ENCODE measurements around the gene GRIN3B. TPM values are rescaled to one million over a fixed set of nuclear protein-coding genes. Genes with fewer than 3 reads are reported as not detected.
"Not testable (repeated sequence)": the region's sequence is repeated elsewhere in the genome, so short reads cannot be mapped to it uniquely, and the experiment has no call there.

Gene GRIN3B
- total and polyA plus RNA-seq, 2 donors, result under 0.01 to 0.09 TPM

DNA sequence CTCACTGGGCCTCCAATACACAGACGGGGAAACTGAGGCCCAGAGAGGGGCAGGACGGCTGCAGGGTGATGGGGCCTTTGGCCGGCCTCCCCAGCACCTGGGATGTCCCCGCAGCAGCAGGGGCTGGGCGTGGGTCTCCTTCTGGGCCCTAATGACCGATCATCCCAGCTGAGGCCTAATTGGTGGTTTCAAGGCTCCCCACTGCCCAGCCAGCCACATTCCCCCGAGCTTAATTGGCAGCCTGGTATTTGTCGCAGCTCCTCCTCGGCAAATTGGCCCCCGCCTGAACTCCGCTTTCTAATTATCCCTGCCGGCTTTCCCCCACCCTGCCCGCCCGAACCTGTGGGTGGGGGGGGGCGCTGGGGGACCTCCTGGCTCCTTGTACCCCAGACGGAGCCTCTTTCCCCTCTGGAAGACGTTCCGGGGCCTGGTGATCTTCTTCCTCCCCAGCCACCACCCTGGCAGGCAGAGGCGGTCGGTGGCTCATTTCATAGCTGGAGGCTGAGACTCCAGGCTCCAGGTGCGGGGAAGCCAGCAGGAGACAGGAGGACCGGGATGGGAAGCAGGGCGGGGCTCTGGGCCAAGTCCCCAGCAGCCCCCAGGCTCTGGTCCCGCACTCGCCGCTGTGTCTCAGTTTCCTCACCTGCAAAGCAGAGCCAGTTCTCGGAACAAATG, 43.3 kb upstream of the GRIN3B start:
- no peaks in the 10 kb centered on the region for H3K9me3 ChIP-seq (ENCODE audit: control insufficient read depth in 2 of 2, insufficient read depth in 1 of 2, low read length in 1 of 2)
- H3K4me3 ChIP-seq (ENCODE audit: low read length in 2 of 2), result no peak overlapping the region
- WGBS, result 91% methylated on average over 27 of the region's 27 CpGs
- H3K4me1 ChIP-seq (ENCODE audit: control insufficient read depth in 2 of 2, insufficient read depth in 2 of 2, low read length in 2 of 2), result peaks cover 5 to 22% of the 10 kb centered on the region in 2 donors
- H3K27me3 ChIP-seq (ENCODE audit: control insufficient read depth in 2 of 2, insufficient read depth in 1 of 2, low read length in 1 of 2), result no peaks in the 10 kb centered on the region
- no peak for DNase-seq (ENCODE audit: low read depth in 6 of 9, low spot score in 9 of 9)
- H3K36me3 ChIP-seq (ENCODE audit: control insufficient read depth in 2 of 2, insufficient read depth in 2 of 2, low read length in 1 of 2), result peaks cover 10 to 13% of the 10 kb centered on the region in 2 donors
- no peak overlapping the region for H3K27ac ChIP-seq (ENCODE audit: low read depth in 1 of 2, low read length in 1 of 2)

DNA sequence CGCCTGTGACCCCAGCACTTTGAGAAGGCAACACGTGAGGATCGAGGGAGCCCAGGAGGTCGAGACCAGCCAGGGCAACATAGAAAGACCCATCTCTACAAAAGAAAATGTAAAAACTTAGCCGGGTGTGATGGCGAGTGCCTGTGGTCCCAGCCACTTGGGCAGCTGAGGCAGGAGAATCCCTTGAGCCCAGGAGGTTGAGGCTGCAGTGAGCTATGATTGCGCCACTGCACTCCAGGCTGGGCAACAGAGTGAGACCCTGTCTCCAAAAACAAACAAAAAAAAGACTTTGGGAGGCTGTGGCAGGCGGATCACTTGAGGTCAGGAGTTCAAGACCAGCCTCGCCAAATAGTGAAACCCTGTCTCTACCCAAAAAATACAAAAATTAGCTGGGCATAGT, 42.6 kb upstream of the GRIN3B start:
- not testable (repeated sequence) for H3K27ac ChIP-seq (ENCODE audit: low read depth in 1 of 2, low read length in 1 of 2); H3K4me3 ChIP-seq (ENCODE audit: low read length in 2 of 2); H3K27me3 ChIP-seq (ENCODE audit: control insufficient read depth in 2 of 2, insufficient read depth in 1 of 2, low read length in 1 of 2); H3K9me3 ChIP-seq (ENCODE audit: control insufficient read depth in 2 of 2, insufficient read depth in 1 of 2, low read length in 1 of 2); DNase-seq (ENCODE audit: low read depth in 6 of 9, low spot score in 9 of 9)
- Histone ChIP-seq H3K36me3 (ENCODE audit: control insufficient read depth in 2 of 2, insufficient read depth in 2 of 2, low read length in 1 of 2) (peaks cover 10 to 13% of the 10 kb centered on the region in 2 donors), H3K4me1 (ENCODE audit: control insufficient read depth in 2 of 2, insufficient read depth in 2 of 2, low read length in 2 of 2) (peaks cover 5 to 21% of the 10 kb centered on the region in 2 donors)
- 99% methylated on average over 9 of the region's 9 CpGs for WGBS

DNA sequence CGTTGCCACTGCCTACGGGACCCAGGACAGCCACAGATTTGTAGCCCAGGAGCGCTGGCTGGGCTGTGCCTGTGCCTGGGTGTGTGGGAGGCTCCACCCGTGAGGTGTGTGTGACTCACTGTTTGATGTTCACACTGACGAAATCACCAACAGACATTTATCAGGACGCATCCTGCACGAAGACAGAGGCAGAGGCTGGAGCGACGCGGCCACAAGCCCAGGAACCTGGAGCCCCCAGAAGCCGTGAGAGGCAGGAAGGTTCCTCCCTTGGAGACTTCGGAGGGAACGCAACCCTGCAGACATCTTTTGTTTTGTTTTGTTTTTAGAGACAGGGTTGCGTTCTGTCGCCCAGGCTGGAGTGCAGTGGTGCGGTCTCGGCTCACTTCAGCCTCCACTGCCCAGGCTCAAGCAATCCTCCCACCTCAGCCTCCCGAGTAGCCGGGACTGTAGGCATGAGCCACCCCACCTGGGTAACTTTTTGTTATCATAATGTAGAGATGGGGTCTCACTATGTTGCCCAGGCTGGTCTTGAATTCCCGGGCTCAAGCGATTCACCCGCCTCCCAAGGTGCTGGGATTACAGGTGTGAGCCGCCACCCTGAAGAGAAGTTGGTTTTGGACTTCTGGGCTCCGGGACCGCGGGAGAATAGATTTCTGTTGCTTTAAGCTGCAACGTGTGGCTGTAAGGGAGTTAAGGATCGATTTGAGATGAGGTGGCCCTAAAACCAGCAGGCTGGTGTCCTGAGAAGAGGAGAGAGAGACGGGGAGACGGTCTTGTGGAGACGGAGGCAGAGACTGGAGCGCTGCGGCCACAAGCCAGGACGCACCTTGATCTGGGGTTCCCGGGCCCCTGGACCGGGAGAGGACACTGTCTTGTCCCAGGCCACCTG, 41.0 kb upstream of the GRIN3B start:
- no peak overlapping the region for H3K27ac ChIP-seq (ENCODE audit: low read depth in 1 of 2, low read length in 1 of 2)
- H3K36me3 ChIP-seq (ENCODE audit: control insufficient read depth in 2 of 2, insufficient read depth in 2 of 2, low read length in 1 of 2), result peaks cover 13 to 15% of the 10 kb centered on the region in 2 donors
- no peak overlapping the region for H3K4me3 ChIP-seq (ENCODE audit: low read length in 2 of 2)
- peaks cover 0 to 6% of the 10 kb centered on the region in 2 donors for H3K4me1 ChIP-seq (ENCODE audit: control insufficient read depth in 2 of 2, insufficient read depth in 2 of 2, low read length in 2 of 2)
- WGBS, result 95% methylated on average over 36 of the region's 36 CpGs
- no peak for DNase-seq (ENCODE audit: low read depth in 6 of 9, low spot score in 9 of 9)
- H3K9me3 ChIP-seq (ENCODE audit: control insufficient read depth in 2 of 2, insufficient read depth in 1 of 2, low read length in 1 of 2), result no peaks in the 10 kb centered on the region
- no peaks in the 10 kb centered on the region for H3K27me3 ChIP-seq (ENCODE audit: control insufficient read depth in 2 of 2, insufficient read depth in 1 of 2, low read length in 1 of 2)

- DNase-seq (ENCODE audit: low read depth in 6 of 9, low spot score in 9 of 9), result no peak
- WGBS, result 80% methylated on average over 12 of the region's 12 CpGs
Measured at GRCh38 chr19:960020-960419, 40.2 kb upstream of the GRIN3B start.

DNA sequence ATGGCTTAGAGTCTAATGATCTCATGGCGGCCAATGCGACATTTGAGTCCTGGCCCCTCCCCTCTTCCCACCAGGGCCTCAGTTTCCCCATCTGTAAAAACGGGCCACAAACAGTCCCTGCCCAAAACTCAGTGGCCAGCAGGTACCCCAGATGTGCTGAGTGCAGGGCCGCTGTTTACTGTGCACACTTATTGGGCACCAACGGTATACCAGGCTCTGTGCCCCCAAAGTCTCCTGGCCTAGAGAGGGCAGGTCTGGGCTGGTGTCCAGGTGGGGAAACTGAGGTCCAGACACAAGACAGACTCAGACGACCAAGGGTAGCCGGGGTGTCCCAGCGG, 39.6 kb upstream of the GRIN3B start:
- H3K4me3 ChIP-seq (ENCODE audit: low read length in 2 of 2), result no peak overlapping the region
- peaks cover 0 to 7% of the 10 kb centered on the region in 2 donors for H3K9me3 ChIP-seq (ENCODE audit: control insufficient read depth in 2 of 2, insufficient read depth in 1 of 2, low read length in 1 of 2)
- H3K4me1 ChIP-seq (ENCODE audit: control insufficient read depth in 2 of 2, insufficient read depth in 2 of 2, low read length in 2 of 2), result peaks cover 0 to 6% of the 10 kb centered on the region in 2 donors
- peaks cover 26 to 28% of the 10 kb centered on the region in 2 donors for H3K36me3 ChIP-seq (ENCODE audit: control insufficient read depth in 2 of 2, insufficient read depth in 2 of 2, low read length in 1 of 2)
- H3K27ac ChIP-seq (ENCODE audit: low read depth in 1 of 2, low read length in 1 of 2), result no peak overlapping the region
- H3K27me3 ChIP-seq (ENCODE audit: control insufficient read depth in 2 of 2, insufficient read depth in 1 of 2, low read length in 1 of 2), result no peaks in the 10 kb centered on the region
- no peak for DNase-seq (ENCODE audit: low read depth in 6 of 9, low spot score in 9 of 9)
- 89% methylated on average over 8 of the region's 8 CpGs for WGBS

More at GRCh38 chr19:960020-960419, 40.2 kb upstream of the GRIN3B start:
- no peak overlapping the region for H3K4me3 ChIP-seq (ENCODE audit: low read length in 2 of 2)
- peaks cover 0 to 6% of the 10 kb centered on the region in 2 donors for H3K4me1 ChIP-seq (ENCODE audit: control insufficient read depth in 2 of 2, insufficient read depth in 2 of 2, low read length in 2 of 2)
- H3K9me3 ChIP-seq (ENCODE audit: control insufficient read depth in 2 of 2, insufficient read depth in 1 of 2, low read length in 1 of 2), result peaks cover 0 to 7% of the 10 kb centered on the region in 2 donors
- no peak overlapping the region for H3K27ac ChIP-seq (ENCODE audit: low read depth in 1 of 2, low read length in 1 of 2)
- no peaks in the 10 kb centered on the region for H3K27me3 ChIP-seq (ENCODE audit: control insufficient read depth in 2 of 2, insufficient read depth in 1 of 2, low read length in 1 of 2)
- H3K36me3 ChIP-seq (ENCODE audit: control insufficient read depth in 2 of 2, insufficient read depth in 2 of 2, low read length in 1 of 2), result peaks cover 21 to 23% of the 10 kb centered on the region in 2 donors

- Histone ChIP-seq H3K9me3 (ENCODE audit: control insufficient read depth in 2 of 2, insufficient read depth in 1 of 2, low read length in 1 of 2) (peaks cover 0 to 12% of the 10 kb centered on the region in 2 donors), H3K27me3 (ENCODE audit: control insufficient read depth in 2 of 2, insufficient read depth in 1 of 2, low read length in 1 of 2) (no peaks in the 10 kb centered on the region), H3K27ac (ENCODE audit: low read depth in 1 of 2, low read length in 1 of 2) (no peak overlapping the region), H3K36me3 (ENCODE audit: control insufficient read depth in 2 of 2, insufficient read depth in 2 of 2, low read length in 1 of 2) (peaks cover 35 to 36% of the 10 kb centered on the region in 2 donors), H3K4me3 (ENCODE audit: low read length in 2 of 2) (no peak overlapping the region), H3K4me1 (ENCODE audit: control insufficient read depth in 2 of 2, insufficient read depth in 2 of 2, low read length in 2 of 2) (peaks cover 0 to 6% of the 10 kb centered on the region in 2 donors)
- DNase-seq (ENCODE audit: low read depth in 6 of 9, low spot score in 9 of 9), result no peak
- WGBS, result 92% methylated on average over 14 of the region's 14 CpGs
Measured at GRCh38 chr19:961866-962620, 38.2 kb upstream of the GRIN3B start.

GRCh38 chr19:962683-963400, 37.4 kb upstream of the GRIN3B start:
- H3K27ac ChIP-seq (ENCODE audit: low read depth in 1 of 2, low read length in 1 of 2), result no peak overlapping the region
- H3K27me3 ChIP-seq (ENCODE audit: control insufficient read depth in 2 of 2, insufficient read depth in 1 of 2, low read length in 1 of 2), result no peaks in the 10 kb centered on the region
- peaks cover 36 to 40% of the 10 kb centered on the region in 2 donors for H3K36me3 ChIP-seq (ENCODE audit: control insufficient read depth in 2 of 2, insufficient read depth in 2 of 2, low read length in 1 of 2)
- 96% methylated on average over 31 of the region's 31 CpGs for WGBS
- no peak for DNase-seq (ENCODE audit: low read depth in 6 of 9, low spot score in 9 of 9)
- peaks cover 0 to 6% of the 10 kb centered on the region in 2 donors for H3K4me1 ChIP-seq (ENCODE audit: control insufficient read depth in 2 of 2, insufficient read depth in 2 of 2, low read length in 2 of 2)
- H3K9me3 ChIP-seq (ENCODE audit: control insufficient read depth in 2 of 2, insufficient read depth in 1 of 2, low read length in 1 of 2), result peaks cover 0 to 12% of the 10 kb centered on the region in 2 donors
- H3K4me3 ChIP-seq (ENCODE audit: low read length in 2 of 2), result no peak overlapping the region

GRCh38 chr19:963486-963951, 36.7 kb upstream of the GRIN3B start:
- H3K4me1 ChIP-seq (ENCODE audit: control insufficient read depth in 2 of 2, insufficient read depth in 2 of 2, low read length in 2 of 2), result peaks cover 0 to 6% of the 10 kb centered on the region in 2 donors
- H3K27ac ChIP-seq (ENCODE audit: low read depth in 1 of 2, low read length in 1 of 2), result no peak overlapping the region
- H3K4me3 ChIP-seq (ENCODE audit: low read length in 2 of 2), result no peak overlapping the region
- DNase-seq (ENCODE audit: low read depth in 6 of 9, low spot score in 9 of 9), result no peak
- WGBS, result 90% methylated on average over 11 of the region's 11 CpGs
- peaks cover 41 to 44% of the 10 kb centered on the region in 2 donors for H3K36me3 ChIP-seq (ENCODE audit: control insufficient read depth in 2 of 2, insufficient read depth in 2 of 2, low read length in 1 of 2)
- H3K27me3 ChIP-seq (ENCODE audit: control insufficient read depth in 2 of 2, insufficient read depth in 1 of 2, low read length in 1 of 2), result no peaks in the 10 kb centered on the region
- H3K9me3 ChIP-seq (ENCODE audit: control insufficient read depth in 2 of 2, insufficient read depth in 1 of 2, low read length in 1 of 2), result peaks cover 0 to 12% of the 10 kb centered on the region in 2 donors
